ENCODE measurements around the gene LARP4B.
A peak's percentile ranks its signal among the peaks of the same experiment; 100 is the strongest.

The LARP4B gene

GRCh38 chr10:929960-930624 lies 1.4 kb downstream of the LARP4B start:
- DNase-seq (ENCODE audit: low read depth, low spot score) = peak; percentile 12
- H3K4me3 ChIP-seq (ENCODE audit: low read depth, low read length) = peak overlapping the region; percentile 79
- no peak for TF ChIP-seq CTCF (IDR thresholded peaks at IDR 0.05; ENCODE audit: low read depth, low read length)
- in situ Hi-C loops (cut with HindIII; ENCODE audit: low sequenced_read_pairs) = no loop called here

GRCh38 chr10:927131-927530 lies 4.4 kb downstream of the LARP4B start:
- DNase-seq (ENCODE audit: low read depth, low spot score) = no peak
- in situ Hi-C loops (cut with HindIII; ENCODE audit: low sequenced_read_pairs) = no loop called here
- no peak for TF ChIP-seq CTCF (IDR thresholded peaks at IDR 0.05; ENCODE audit: low read depth, low read length)
- H3K4me3 ChIP-seq (ENCODE audit: low read depth, low read length) = no peak overlapping the region

GRCh38 chr10:926075-926698 lies 5.3 kb downstream of the LARP4B start:
- TF ChIP-seq CTCF (IDR thresholded peaks at IDR 0.05; ENCODE audit: low read depth, low read length) = no peak
- in situ Hi-C loops (cut with HindIII; ENCODE audit: low sequenced_read_pairs) = no loop called here
- no peak overlapping the region for H3K4me3 ChIP-seq (ENCODE audit: low read depth, low read length)
- DNase-seq (ENCODE audit: low read depth, low spot score) = no peak

GRCh38 chr10:924524-924859 lies 7.0 kb downstream of the LARP4B start:
- no peak overlapping the region for H3K4me3 ChIP-seq (ENCODE audit: low read depth, low read length)
- no peak for DNase-seq (ENCODE audit: low read depth, low spot score)
- no peak for TF ChIP-seq CTCF (IDR thresholded peaks at IDR 0.05; ENCODE audit: low read depth, low read length)
- in situ Hi-C loops (cut with HindIII; ENCODE audit: low sequenced_read_pairs) = no loop called here

GRCh38 chr10:923844-924523 lies 7.5 kb downstream of the LARP4B start:
- no peak overlapping the region for H3K4me3 ChIP-seq (ENCODE audit: low read depth, low read length)
- DNase-seq (ENCODE audit: low read depth, low spot score) = no peak
- TF ChIP-seq CTCF (IDR thresholded peaks at IDR 0.05; ENCODE audit: low read depth, low read length) = no peak
- in situ Hi-C loops (cut with HindIII; ENCODE audit: low sequenced_read_pairs) = no loop called here

- H3K4me3 ChIP-seq (ENCODE audit: low read depth, low read length) = no peak overlapping the region
- TF ChIP-seq CTCF (IDR thresholded peaks at IDR 0.05; ENCODE audit: low read depth, low read length) = no peak
- peak; percentile 79 for DNase-seq (ENCODE audit: low read depth, low spot score)
- in situ Hi-C loops (cut with HindIII; ENCODE audit: low sequenced_read_pairs) = no loop called here
Observed at GRCh38 chr10:921471-922414, 9.8 kb downstream of the LARP4B start.
